Neural progenitor cell (in vitro differentiated cells): ENCODE measurements around the gene ASCC2.

Experiments used
- EZH2 ChIP-seq: fragments of 200-600 bp; sonication (generic); IDR thresholded peaks from 2 replicates; pipeline ENCODE4 v1.6.1; 2017; ENCODE audit warnings: antibody characterized with exemption, mild to moderate bottlenecking, moderate library complexity
- EZH2phosphoT487 ChIP-seq: fragments of 200-600 bp; sonication (generic); IDR thresholded peaks from 2 replicates; pipeline ENCODE4 v1.6.1; 2017; ENCODE audit warnings: antibody characterized with exemption
- TF ChIP-seq, protein P1 (sequence below): fragments of 200-600 bp; sonication (generic); IDR thresholded peaks from 2 replicates; pipeline ENCODE4 v1.5.1; 2017; ENCODE audit warnings: antibody characterized with exemption, mild to moderate bottlenecking

DNA sequence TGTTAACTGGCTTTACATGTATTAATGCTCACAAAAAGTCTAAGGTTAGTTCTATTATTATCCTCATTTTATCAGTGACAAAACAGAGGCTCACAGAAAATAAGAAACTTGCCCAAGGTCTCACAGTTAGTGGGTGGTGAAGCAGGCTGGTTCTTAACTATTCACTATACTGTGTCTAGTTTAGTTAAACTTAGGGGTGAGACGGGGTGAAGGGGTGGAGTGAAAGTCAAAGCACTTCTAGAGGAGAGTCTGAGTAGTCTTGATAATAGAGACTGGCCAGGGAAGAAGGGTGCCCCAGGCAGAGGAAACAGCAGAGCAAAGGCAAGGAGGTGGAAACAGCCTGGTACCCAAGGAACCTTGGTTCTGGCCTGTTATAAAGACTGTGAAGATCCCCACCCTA is 4.0 kb downstream of the ASCC2 start:
- TF ChIP-seq, protein P1, sequence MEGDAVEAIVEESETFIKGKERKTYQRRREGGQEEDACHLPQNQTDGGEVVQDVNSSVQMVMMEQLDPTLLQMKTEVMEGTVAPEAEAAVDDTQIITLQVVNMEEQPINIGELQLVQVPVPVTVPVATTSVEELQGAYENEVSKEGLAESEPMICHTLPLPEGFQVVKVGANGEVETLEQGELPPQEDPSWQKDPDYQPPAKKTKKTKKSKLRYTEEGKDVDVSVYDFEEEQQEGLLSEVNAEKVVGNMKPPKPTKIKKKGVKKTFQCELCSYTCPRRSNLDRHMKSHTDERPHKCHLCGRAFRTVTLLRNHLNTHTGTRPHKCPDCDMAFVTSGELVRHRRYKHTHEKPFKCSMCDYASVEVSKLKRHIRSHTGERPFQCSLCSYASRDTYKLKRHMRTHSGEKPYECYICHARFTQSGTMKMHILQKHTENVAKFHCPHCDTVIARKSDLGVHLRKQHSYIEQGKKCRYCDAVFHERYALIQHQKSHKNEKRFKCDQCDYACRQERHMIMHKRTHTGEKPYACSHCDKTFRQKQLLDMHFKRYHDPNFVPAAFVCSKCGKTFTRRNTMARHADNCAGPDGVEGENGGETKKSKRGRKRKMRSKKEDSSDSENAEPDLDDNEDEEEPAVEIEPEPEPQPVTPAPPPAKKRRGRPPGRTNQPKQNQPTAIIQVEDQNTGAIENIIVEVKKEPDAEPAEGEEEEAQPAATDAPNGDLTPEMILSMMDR = no peak
- TF ChIP-seq EZH2 = no peak
- no peak for TF ChIP-seq EZH2phosphoT487
